Measurements from ENCODE around the gene IL2RG.

Gene IL2RG

DNA sequence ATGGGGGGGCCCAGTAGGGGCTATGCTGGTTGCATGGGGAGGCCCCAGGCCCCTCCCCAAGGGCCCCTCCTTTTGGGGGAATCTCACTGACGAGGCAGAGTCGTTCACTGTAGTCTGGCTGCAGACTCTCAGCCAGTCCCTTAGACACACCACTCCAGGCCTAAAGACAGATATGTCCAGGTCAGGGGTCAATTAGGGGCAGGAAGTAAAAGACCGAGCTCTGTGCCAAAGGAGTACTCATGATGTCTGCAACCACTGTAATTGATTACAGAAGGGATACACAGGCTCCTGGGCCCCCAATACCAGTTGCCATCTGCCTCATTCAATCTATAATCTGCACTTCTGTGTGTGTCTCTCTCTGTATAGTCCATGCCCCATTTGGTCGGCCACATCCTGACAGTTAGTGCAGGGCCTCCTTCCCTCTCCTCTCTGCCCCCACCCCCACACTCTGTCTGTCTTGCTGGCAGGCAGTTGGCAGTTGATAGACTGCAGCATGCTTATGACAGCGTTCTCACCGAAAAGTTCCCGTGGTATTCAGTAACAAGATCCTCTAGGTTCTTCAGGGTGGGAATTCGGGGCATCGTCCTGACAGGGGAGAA lies 3.5 kb downstream of the IL2RG start:
- DNase-seq: no peak

DNA sequence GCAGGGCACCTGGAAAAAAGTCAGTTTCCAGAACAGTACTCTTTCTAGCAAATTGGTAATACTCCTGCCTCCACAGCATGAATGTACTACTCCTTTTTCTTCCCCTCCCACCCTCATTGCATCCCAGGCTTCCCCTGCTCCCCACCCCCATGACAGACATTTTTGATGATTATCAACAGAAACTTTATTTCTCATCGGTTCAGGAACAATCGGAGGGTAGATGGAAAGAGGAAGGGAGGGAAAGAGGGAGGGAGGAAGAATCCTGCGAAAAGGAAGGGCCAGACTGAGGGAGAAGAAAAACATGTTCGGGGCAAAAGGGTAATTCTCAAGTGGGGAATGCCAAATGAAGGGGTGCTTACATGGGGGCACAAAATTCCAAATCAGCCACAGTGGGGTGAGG lies 4.1 kb downstream of the IL2RG start:
- no peak for DNase-seq

DNA sequence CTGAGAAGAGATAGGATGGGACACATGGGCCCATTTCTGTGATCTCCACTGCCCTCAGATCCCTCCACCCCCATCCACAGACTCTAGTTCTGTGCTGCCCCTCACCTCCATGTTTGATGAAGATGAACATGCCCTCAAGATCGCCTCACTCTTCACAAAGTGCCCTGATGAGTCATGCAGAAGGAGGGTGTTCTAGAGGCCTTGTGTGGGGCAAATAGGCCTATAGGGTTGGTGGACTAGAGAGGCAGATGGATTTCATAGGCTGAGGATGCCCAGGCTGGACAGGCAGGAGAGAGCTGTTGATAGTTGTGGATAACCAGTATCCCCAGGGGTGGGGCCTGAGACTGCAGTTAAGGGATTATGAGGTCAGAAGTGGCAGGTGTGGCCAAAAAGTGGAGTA lies 5.0 kb downstream of the IL2RG start, which contains the start of gene CXorf65:
Gene CXorf65 (minus strand): TSS at position 314 of the 400 bp plus-strand sequence. CDS start 184 bp downstream, at position 130.
- DNase-seq: no peak

DNA sequence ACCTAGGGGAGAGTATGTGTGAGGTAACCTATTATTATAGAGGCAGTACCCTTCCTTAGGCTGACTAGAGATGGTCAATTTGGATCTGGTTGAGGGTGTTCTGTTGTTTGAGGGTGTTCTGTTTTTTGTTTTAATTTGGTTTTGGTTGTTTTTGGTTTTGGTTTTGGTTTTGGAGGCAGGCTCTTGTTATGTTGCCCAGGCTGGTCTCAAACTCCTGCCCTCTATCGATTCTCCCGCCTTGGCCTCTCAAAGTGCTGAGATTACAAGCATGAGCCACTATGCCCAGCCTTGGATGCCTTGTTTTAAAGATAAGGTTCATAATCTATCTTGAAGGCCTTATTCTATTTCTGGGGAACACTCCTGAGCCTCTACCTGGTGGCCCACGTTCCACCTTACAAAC lies 5.7 kb downstream of the IL2RG start:
- DNase-seq: no peak

DNA sequence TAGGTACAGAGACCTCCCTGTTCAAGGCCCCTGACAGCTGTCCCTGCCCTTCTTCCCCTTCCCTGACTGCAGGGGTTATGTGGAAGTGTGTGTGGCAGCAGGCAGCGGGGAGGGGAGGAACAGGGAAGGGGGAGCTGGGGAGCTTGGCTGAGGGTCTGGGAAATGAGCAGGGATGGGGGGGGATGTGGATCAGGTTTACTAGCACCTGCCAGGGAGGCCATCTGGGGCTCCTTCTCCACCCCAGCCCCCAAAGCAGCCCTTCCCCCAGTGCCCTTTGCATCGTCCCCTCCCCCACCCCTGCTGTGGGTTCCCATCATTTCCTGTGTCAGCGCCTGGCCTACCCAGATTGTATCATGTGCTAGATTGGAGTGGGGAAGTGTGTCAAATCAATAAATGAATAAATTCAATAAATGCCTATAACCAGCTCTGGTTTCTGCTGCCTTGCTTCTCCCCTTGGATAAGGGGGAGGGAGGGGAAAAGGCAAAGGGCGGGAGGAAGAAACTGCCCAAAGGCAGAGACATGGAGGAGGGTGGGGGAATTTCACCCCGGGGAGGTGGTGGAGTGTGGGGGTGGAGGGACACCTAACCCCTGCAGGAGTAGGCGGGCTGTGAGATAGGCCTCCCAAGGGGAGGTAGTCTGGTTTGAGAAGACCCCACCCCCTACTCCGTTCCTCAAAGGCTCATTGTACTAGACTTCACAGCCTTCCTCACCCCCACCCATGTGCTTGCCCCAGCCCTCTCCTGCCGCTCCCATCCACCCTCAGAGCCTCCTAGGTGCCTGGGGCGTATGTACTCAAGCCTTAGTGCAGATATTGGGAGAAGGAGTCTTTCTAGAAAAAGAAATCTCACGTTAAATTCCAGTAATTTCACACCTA lies 8.0 kb downstream of the IL2RG start:
- no peak for DNase-seq

DNA sequence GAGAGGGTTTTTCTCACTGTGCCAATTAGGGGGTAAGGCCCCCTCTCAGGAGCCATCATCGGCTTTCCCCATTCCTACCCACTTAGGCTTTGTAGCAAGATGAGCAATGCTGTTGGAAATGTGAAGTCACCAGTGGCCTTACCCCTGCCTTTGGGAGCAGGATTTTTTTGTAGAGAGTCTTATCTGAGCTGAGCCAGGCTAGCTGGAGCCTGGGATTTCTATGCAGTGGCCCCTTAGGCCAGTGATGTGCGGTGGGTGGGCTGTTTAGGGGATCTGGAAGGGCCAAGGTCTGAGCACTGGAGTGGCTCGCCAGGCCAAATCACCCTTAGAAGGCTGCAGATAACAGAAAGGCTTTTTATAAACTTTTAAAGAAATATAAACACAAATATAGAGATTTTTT lies 9.1 kb downstream of the IL2RG start:
- DNase-seq: no peak

DNA sequence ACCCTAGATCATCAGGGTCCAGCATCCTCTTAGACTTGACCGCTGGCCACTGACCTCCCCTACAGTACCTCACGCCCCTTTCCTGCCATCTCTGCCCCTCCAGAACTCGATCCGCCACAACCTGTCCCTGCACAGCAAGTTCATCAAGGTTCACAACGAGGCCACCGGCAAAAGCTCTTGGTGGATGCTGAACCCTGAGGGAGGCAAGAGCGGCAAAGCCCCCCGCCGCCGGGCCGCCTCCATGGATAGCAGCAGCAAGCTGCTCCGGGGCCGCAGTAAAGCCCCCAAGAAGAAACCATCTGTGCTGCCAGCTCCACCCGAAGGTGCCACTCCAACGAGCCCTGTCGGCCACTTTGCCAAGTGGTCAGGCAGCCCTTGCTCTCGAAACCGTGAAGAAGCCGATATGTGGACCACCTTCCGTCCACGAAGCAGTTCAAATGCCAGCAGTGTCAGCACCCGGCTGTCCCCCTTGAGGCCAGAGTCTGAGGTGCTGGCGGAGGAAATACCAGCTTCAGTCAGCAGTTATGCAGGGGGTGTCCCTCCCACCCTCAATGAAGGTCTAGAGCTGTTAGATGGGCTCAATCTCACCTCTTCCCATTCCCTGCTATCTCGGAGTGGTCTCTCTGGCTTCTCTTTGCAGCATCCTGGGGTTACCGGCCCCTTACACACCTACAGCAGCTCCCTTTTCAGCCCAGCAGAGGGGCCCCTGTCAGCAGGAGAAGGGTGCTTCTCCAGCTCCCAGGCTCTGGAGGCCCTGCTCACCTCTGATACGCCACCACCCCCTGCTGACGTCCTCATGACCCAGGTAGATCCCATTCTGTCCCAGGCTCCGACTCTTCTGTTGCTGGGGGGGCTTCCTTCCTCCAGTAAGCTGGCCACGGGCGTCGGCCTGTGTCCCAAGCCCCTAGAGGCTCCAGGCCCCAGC lies 10.5 kb downstream of the IL2RG start:
- no peak for DNase-seq

DNA sequence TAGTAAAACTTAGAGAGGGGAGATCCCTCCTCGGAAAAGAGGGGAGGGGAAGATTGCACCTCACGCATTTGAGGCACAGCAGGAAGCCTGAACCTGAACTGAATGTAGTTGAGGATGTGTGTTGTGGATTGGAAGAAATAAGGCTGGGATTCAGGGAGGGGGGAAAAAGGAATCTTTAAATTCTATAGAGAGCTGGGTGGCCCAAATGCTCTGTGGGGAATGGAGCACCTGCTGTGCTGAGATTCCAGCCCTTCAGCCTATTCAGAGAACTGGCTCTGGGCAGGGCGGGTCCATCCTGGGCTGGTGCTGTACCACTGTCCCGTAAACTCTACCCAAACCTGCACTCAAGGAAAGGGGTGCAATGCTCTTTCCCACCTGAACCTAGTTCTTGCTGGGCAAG lies 11.6 kb downstream of the IL2RG start:
- DNase-seq: no peak

DNA sequence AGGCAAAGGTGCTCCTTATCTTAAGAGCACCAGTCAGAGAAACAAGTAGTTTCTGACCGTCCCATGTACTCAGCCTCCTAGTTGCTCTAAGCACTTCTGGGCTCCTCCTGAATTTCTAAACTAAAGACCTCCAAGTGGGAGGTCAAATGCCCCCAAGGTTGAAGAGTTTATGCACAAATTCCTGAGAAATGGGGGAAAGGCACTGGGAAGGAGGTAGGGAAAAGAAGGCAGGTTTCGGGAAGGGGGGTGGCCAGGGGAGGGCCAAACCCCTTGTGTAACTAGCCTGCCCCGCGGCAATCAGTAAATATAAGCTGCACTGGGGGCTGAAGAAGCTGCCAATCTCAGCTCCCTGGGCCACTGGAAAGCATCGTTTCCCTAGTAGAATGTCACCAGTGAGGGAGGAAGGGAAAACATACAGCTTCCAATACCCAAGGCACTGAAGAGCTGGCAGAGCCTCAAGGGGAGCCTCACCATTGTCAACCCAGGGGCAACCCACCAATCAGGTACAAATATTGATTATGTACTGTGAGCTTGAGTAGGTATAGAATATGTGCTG lies 12.3 kb downstream of the IL2RG start:
- DNase-seq: no peak

DNA sequence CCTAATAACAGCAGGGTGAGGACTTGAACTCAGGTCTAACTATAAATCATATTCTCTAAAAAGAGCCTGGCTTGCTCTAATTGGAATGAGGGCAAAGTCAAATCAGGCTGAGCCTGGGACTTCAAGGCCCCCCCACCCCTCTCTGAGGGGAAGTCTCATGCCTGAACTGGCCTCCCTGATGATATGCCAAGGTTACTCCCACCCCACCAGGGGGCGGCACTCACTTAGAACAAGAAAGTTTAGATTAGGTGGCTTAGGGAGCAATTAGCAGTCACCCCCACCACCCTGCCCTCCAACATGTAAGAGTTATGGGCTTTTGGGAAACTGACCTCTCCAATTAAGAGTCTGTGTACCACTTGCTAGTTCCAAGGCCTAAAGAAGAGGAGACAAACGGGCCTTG lies 13.1 kb downstream of the IL2RG start:
- DNase-seq: peak; percentile 15

DNA sequence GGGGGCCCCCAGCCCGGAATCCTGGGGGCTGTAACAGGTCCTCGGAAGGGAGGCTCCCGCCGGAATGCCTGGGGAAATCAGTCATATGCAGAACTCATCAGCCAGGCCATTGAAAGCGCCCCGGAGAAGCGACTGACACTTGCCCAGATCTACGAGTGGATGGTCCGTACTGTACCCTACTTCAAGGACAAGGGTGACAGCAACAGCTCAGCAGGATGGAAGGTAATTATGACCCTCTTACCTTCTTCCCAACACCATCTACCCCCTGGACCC lies 14.7 kb downstream of the IL2RG start:
- DNase-seq: no peak

DNA sequence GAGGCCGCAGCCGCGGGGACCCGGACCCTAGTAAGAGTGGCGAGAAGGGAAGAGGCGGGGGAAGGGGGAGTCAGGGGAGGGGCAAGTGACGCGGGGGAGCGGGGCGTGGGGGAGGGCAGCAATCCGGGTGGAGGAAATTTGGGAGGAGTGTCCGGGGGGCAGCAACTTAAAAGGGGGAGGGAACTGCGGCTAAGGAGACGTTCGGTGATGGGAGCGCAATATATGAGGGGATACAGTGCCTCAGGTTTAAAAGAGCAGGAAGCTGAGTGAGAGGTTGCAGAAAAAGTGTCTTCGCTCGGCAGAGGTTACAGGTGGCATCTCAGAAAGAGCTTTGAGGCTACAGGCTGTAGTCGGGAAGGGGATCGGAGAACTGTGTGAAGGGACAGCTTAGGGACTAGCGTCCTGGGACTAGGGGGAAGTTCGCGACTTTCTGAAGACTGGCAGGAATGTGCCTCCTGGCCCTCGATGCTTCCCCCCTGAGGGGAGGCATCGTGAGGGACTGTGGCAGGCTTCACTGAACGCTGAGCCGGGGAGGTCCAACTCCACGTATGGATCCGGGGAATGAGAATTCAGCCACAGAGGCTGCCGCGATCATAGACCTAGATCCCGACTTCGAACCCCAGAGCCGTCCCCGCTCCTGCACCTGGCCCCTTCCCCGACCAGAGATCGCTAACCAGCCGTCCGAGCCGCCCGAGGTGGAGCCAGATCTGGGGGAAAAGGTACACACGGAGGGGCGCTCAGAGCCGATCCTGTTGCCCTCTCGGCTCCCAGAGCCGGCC lies 15.2 kb downstream of the IL2RG start:
- peak; percentile 28 for DNase-seq

DNA sequence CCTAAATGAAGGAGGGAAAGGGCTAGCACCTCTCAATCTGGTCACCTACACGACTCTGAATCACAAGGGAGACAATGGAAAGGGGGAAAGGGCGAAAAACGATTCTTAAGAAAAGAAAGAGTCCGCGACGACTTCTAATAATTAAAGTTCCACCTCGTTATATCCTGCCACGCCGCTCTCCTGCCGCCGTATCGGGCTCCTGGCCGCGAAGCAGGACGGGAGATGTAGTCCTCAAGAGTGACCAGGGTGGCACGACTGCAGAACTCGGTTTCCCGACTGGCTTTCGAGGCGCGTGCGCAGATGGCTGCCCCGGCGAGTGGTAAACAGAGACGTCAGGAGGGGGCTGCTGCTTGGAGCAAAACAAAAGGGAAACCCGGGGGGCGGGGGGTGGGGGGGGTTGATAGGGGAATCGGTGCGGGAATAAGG lies 15.8 kb downstream of the IL2RG start, which contains the start of gene FOXO4:
Gene FOXO4 (plus strand): TSS at position 297 of the 426 bp plus-strand sequence. CDS start 678 bp downstream, outside the sequence.
- DNase-seq: peak; percentile 76

DNA sequence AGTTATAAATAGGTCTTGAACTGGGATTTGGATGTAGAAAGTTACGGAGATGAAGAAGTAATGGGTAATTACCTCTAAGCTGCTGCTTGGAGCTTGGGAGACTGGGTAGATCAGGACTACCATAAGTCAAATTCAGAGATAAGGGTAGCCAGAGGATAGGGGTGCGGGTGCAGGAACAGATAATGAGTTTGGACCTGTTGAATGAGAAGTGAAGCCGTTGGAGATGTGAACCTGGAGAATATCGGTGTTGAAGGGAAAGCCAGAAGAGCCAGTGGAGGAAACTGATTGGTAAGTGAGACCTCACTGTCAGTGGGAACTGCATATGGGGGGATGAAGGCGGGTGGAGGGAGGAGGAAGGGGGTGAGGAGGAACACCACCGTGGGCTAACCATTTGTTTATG lies 16.3 kb downstream of the IL2RG start:
- DNase-seq: no peak

DNA sequence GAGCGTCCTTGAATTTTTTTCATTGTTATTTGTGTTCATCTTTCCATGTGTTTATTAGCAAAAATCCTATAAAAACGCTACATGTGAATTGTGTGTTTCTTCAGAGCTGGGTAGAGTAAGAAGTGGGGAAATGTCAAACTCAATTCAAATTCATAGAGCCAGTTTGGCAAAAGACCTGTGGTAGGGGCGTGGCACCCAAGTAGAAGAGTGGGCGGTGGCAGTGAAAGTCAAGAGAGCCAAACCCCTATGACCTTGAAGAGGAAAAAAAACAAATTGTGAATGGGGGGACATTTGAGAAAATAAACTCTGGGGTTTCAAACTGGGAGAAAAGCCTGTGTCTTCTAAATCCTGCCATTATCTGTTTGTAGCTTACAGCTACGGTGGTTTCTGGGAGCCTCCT lies 20.1 kb downstream of the IL2RG start:
- DNase-seq: no peak

DNA sequence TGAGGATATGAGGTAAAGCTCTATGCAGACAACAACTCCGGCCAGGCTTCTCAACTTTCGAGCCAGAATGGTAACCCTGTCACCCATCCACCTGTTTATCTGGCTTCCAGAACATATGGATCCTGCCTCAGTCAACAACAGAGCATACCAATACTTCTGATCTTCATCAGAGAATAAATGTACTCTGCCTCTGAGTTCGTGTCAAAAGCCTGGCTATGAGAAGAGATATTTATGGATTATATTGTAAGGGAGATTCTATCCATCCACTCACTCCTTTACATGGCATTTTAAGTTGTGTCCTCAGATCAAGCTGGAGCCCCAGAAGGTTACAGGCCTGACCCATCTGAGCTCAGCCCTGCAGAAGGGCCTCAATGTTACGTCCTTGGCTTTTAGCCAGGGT lies 25.5 kb downstream of the IL2RG start:
- DNase-seq: no peak

DNA sequence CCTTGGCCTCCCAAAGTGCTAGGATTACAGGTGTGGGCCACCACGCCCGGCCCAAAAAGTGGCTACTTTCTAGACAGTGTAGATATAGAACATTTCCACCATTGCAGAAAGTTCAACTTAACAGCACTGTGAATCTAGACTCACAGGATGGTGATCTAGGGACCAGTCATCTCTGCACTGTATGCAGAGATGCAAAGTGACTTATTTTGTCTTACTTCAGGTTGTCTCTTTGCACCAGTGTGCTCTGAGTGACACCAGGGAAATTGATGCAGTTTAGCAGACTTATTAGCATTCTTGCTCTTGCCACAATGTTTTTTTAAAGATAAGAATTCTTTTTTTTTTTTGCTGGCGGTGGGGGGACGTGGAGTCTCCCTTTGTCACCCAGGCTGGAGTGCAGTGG lies 28.6 kb downstream of the IL2RG start:
- DNase-seq: no peak

DNA sequence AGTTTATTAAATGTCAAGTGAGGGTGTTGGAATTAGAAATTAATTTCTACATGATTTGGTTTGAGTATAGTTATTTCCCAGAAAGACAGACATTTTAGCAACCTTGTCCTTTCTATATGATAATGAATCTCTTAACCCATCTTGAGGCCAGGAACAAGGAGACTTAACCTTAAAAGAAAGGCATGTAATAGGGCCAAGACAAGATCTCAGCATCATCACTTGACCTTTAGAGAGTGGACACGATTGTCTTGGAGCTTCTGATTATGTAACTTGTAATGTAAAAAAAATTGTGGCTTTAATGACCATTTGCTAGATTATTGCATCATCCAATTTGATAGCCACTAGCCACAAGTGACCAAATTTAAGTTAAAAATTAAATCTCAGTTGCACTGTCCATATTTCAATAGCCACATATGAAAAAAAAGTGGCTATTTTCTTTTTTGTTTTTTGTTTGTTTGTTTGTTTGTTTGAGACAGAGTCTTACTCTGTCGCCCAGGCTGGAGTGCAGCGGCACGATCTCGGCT lies 29.2 kb downstream of the IL2RG start:
- no peak for DNase-seq

DNA sequence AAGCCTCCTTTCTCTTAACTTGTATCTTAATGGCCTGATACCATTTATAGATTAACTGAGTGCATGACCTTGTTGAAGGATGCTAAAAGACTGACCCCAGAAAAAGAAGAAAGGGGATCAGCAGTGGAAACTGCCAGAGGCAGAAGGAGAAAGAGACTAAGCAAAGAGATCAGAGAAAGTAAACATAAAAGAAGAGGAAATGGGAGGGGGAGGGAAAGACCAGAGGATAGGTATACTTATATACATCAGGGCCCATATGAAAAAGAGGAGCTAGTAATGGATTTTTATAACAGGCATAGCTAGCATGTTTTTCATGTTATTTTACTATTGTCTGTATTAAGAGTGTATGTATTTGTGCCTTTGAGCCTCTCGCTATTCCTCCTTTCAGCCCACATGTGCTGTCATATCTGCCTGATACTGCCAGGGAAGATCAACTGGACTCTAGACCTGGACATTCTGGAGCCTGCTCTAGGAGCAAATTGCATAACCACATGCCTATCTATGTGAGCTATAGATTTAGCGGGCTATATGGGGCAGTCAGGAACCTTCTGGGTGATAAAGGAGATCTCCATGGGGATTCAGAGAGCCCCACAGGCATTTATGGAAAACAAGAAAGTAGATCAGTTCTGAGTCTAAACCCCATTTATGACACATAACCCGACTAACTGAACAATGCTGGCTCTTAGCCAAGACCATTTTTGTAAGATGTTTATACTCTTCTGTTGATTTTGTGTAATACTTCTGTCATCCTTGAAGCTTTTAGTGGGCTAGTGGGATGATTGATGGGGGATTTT lies 29.9 kb downstream of the IL2RG start:
- no peak for DNase-seq

DNA sequence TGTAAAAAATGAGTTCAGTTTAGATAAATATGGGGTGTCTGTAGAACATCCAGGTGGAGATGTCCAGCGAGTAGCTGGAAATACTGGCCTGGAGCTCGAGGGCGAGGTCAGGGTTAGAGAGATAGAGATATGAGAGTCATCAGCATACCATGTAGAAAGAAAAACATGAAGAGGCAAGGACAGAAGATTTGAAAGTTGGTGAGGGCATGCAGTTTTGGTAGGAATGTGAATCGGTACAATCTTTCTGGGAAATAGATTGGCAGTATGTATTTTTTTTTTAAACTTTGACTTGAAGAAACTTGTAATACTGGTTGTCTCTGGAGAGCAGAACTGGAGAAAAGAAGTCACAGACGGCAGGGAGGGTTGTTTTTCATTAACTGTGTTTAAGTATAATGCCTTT lies 40.8 kb downstream of the IL2RG start:
- DNase-seq: no peak
